B cell (primary cell): ENCODE measurements around the gene TBCD. TPM values are rescaled to one million over a fixed set of nuclear protein-coding genes. Genes with fewer than 3 reads are reported as not detected.

Experiments
- ATAC-seq: fragments of 200-7000 bp; cut with Tn5 transposase; one replicate; pipeline ENCODE4 v1.10.0; 2021; ENCODE audit warnings: low read depth, mild to moderate bottlenecking, moderate number of reproducible peaks, moderate library complexity
- CTCF ChIA-PET: fragments of 350-600 bp; sonication (Branson Sonifier 250); formaldehyde crosslinking; loops from one replicate; lab custom pipeline; 2021; ENCODE audit warnings: antibody characterized with exemption, inconsistent platforms; lab: Charles Lee
- POLR2A ChIA-PET: fragments of 350-600 bp; sonication (Branson Sonifier 250); formaldehyde crosslinking; loops from one replicate; lab custom pipeline; 2021; ENCODE audit warnings: antibody characterized with exemption; lab: Charles Lee
- DNase-seq: peaks from one replicate; pipeline ENCODE4 v3.0.0; 2013
- H2AFZ ChIP-seq: 2 replicates; pipeline ENCODE4 v1.6.1; 2012; ENCODE audit warnings: mild to moderate bottlenecking, low read depth, low read length; ENCODE audit not compliant: insufficient read depth, poor library complexity, severe bottlenecking
- H3K27ac ChIP-seq, 2 donors: 1 replicate in 1 of 2; 2 replicates in 1 of 2; pipeline ENCODE4 v1.5.1; 2012 to 2013; ENCODE audit warnings: low read length in 2 of 2, mild to moderate bottlenecking in 2 of 2, moderate library complexity in 1 of 2
- H3K27me3 ChIP-seq, 4 experiments: fragments of 200-600 bp in 1 of 4; sonication (generic) in 1 of 4; replicated peaks in 1 of 4; 1 replicate in 2 of 4; 2 replicates in 2 of 4; pipeline versions ENCODE4 v1.6.1 to v1.7.0; 2013 to 2016; ENCODE audit warnings: low read length in 3 of 4, mild to moderate bottlenecking in 2 of 4, mixed read lengths in 1 of 4, moderate library complexity in 1 of 4; ENCODE audit not compliant: insufficient read depth in 4 of 4, control insufficient read depth in 3 of 4; ENCODE audit errors: control extremely low read depth in 1 of 4
- H3K36me3 ChIP-seq, 2 experiments: replicated peaks in 1 of 2; 1 replicate in 1 of 2; 2 replicates in 1 of 2; pipeline versions ENCODE4 v1.6.1 to v1.7.1; 2013; ENCODE audit warnings: low read length in 1 of 2; ENCODE audit not compliant: insufficient read depth in 2 of 2, control insufficient read depth in 1 of 2; ENCODE audit errors: control extremely low read depth in 1 of 2, extremely low read depth in 1 of 2
- H3K4me1 ChIP-seq, 2 donors: fragments of 200-600 bp in 1 of 2; sonication (generic) in 1 of 2; 1 replicate in 1 of 2; 2 replicates in 1 of 2; pipeline versions ENCODE4 v1.5.1 to v1.6.1; 2013 to 2017; ENCODE audit warnings: low read length in 2 of 2; ENCODE audit not compliant: control insufficient read depth in 2 of 2, insufficient read depth in 2 of 2
- H3K4me2 ChIP-seq: replicated peaks from 2 replicates; pipeline ENCODE3; 2012; ENCODE audit warnings: mild to moderate bottlenecking, low read depth, low read length; ENCODE audit not compliant: poor library complexity, severe bottlenecking
- H3K4me3 ChIP-seq, 5 experiments: fragments of 200-600 bp in 1 of 5; sonication (generic) in 1 of 5; 1 replicate in 3 of 5; 2 replicates in 2 of 5; pipeline versions ENCODE4 v1.5.1 to v1.7.0; 2011 to 2016; ENCODE audit warnings: low read length in 4 of 5, mild to moderate bottlenecking in 4 of 5, low read depth in 2 of 5, control low read depth in 1 of 5, moderate library complexity in 1 of 5; ENCODE audit not compliant: insufficient read depth in 1 of 5; ENCODE audit errors: control extremely low read depth in 1 of 5, extremely low read depth in 1 of 5
- H3K79me2 ChIP-seq: fragments of 200-600 bp; sonication (generic); one replicate; pipeline ENCODE4 v1.6.0; 2016; ENCODE audit warnings: low read length; ENCODE audit not compliant: control insufficient read depth, insufficient read depth
- H3K9ac ChIP-seq: fragments of 200-600 bp; sonication (generic); 2 replicates; pipeline ENCODE4 v1.6.1; 2017; ENCODE audit warnings: mild to moderate bottlenecking, low read length, moderate library complexity
- H3K9me3 ChIP-seq, 3 donors: one replicate each; pipeline versions ENCODE4 v1.6.1 to v1.7.1; 2013; ENCODE audit warnings: low read length in 2 of 3; ENCODE audit not compliant: control insufficient read depth in 2 of 3, insufficient read depth in 1 of 3; ENCODE audit errors: control extremely low read depth in 1 of 3
- H4K20me1 ChIP-seq: 2 replicates; pipeline ENCODE4 v1.6.0; 2012; ENCODE audit warnings: mild to moderate bottlenecking, low read length; ENCODE audit not compliant: insufficient read depth, control insufficient read depth, poor library complexity, severe bottlenecking
- H3K27ac Mint-ChIP-seq: one replicate; pipeline ENCODE4 v1.8.0; 2021; ENCODE audit warnings: mixed read lengths
- H3K27me3 Mint-ChIP-seq: one replicate; pipeline ENCODE4 v1.8.0; 2021; ENCODE audit warnings: mixed read lengths
- H3K4me1 Mint-ChIP-seq: one replicate; pipeline ENCODE4 v1.8.0; 2021; ENCODE audit warnings: mixed read lengths
- H3K4me3 Mint-ChIP-seq: one replicate; pipeline ENCODE4 v1.8.0; 2021; ENCODE audit warnings: mixed read lengths
- H3K9me3 Mint-ChIP-seq: one replicate; pipeline ENCODE4 v1.8.0; 2022; ENCODE audit warnings: mixed read lengths; ENCODE audit not compliant: insufficient read depth
- CTCF ChIP-seq: fragments of 200-600 bp; IDR thresholded peaks from one replicate; pipeline ENCODE4 v1.8.0; 2022; ENCODE audit warnings: antibody characterized with exemption, mild to moderate bottlenecking
- EZH2 ChIP-seq: IDR thresholded peaks from 2 replicates; pipeline ENCODE4 v1.6.1; 2012; ENCODE audit warnings: borderline replicate concordance, low read depth, mild to moderate bottlenecking, moderate library complexity, low read length; ENCODE audit not compliant: insufficient read depth, poor library complexity, severe bottlenecking
- WGBS: methylation state at CpG from one replicate; pipeline ENCODE4 v1.1.5; 2013; ENCODE audit warnings: missing lambda C conversion rate; ENCODE audit not compliant: insufficient coverage; 5-methylcytosine and 5-hydroxymethylcytosine counted together
- intact Hi-C: fragments of 100-400 bp; cut with micrococcal nuclease; formaldehyde crosslinking; loops from one replicate; pipeline ENCODE4 v1.10.0; 2022
- polyA plus RNA-seq: library from polyadenylated mRNA; depleted of rRNA; stranded (reverse); fragments of >200 nt; gene quantifications from 2 replicates; pipeline ENCODE4 v1.2.3, GENCODE V29; 2012
- total RNA-seq, 2 donors: library from RNA; stranded (reverse); fragments of 120-200 nt in 1 of 2; gene quantifications; 1 replicate in 1 of 2; 2 replicates in 1 of 2; pipeline versions ENCODE4 v1.2.3 to v1.2.4, GENCODE V29; 2013 to 2022

TBCD gene
- total and polyA plus RNA-seq, 2 donors (not counting 1 experiment from before 2014, with no cell fraction given) = 60.8 to 101 TPM

- Histone ChIP-seq H3K27me3 (no peaks in the 10 kb centered on the region), H3K79me2 (no peaks in the 10 kb centered on the region), H4K20me1 (no peaks in the 10 kb centered on the region), H3K4me3 (peak overlapping the region in 1 of 5 experiments; percentile 2), H3K27ac (no peak overlapping the region), H3K9ac (no peak overlapping the region), H3K9me3 (peaks cover 0 to 3% (median 0%) of the 10 kb centered on the region in 3 donors), H2AFZ (no peak overlapping the region), H3K4me1 (peaks cover 39 to 40% of the 10 kb centered on the region in 2 donors), H3K4me2 (peak overlapping the region; percentile 70), H3K36me3 (peaks cover 0 to 2% of the 10 kb centered on the region in 2 experiments)
- peak overlapping the region; percentile 83 for H3K4me3 Mint-ChIP-seq
- intact Hi-C loops = loop anchor here (2.0 kb wide), 1 partner anchor 50 kb away; no protein-coding TSS in a partner anchor
- H3K27me3 Mint-ChIP-seq = no peaks in the 10 kb centered on the region
- H3K9me3 Mint-ChIP-seq = no peaks in the 10 kb centered on the region
- no peak for TF ChIP-seq EZH2
- peak; percentile 44 for TF ChIP-seq CTCF
- H3K27ac Mint-ChIP-seq = no peak overlapping the region
- DNase-seq (peak; percentile 52), ATAC-seq (peak; percentile 39)
- POLR2A ChIA-PET = interaction anchor here (0.6 to 1.1 kb wide), 3 partner anchors 43 to 133 kb away, joined by 3 read pairs; no protein-coding TSS in a partner anchor
- 27% methylated on average over 19 of the region's 19 CpGs for WGBS
- H3K4me1 Mint-ChIP-seq = peaks cover 42% of the 10 kb centered on the region
- CTCF ChIA-PET = interaction anchor here (0.9 to 6.3 kb wide), 14 partner anchors 21 to 287 kb away, joined by 3 to 68 read pairs (median 6); no protein-coding TSS in a partner anchor
Measured at GRCh38 chr17:82914375-82914774, 162.5 kb downstream of the TBCD start.
